ENCODE data around the gene GTF2H2C.
"Not testable (repeated sequence)": the region's sequence is repeated elsewhere in the genome, so short reads cannot be mapped to it uniquely, and the experiment has no call there.

The GTF2H2C gene

DNA sequence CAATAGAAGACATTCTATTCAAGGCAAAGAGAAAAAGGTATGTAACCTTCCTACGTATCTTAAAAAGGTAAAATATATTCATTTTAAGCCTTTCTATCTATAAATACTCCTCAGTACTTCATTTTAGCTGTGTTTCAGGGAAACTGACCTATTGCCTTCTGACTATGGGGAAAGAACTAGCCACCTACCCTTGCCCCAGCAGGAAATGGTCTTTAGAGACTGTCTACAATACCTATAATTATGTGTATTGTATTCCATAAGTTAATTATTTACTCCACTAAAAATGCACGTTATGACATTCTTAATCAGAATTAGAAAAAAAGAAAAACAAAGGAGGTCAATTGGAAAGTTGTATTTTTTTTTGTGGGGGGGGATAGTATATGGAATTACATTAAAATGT lies 6.2 kb downstream of the GTF2H2C start:
- not testable (repeated sequence) for DNase-seq (ENCODE audit: low read depth)

DNA sequence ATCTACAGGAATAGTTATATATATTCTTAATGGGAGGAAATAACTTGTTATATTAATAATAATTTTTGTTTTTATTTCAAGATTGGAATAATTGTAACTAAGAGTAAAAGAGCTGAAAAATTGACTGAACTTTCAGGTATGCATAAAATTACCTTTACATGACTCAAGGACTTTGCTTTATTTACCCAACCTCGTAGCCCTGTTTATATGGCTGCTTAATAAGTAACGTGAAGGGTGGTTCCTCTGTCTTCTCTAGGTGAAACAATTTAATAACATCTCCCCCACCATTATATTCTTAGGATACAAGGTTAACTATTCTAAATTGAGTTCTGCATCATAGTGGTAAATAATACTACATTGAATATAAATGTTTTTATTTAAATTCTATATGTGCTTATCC lies 8.1 kb downstream of the GTF2H2C start:
- not testable (repeated sequence) for DNase-seq (ENCODE audit: low read depth)

DNA sequence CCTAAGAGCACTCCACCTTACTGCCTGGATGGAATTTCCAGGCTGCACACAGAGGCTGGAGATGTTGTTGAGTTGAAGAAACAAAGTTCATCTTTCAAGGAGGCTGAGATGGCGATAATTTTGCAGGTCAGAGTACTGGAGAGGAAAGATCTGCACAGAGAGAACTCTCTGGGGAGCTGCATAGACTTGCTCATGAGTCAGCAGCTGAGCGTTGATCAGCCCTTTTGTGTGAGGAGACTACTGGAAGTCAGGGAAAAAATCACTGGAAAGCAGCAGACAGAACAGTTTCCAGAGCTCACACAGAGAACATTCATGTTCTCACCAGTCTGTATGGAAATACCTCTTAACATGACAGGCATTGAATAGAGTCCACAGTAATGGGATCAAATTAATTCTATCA lies 23.4 kb downstream of the GTF2H2C start:
- not testable (repeated sequence) for DNase-seq (ENCODE audit: low read depth)

DNA sequence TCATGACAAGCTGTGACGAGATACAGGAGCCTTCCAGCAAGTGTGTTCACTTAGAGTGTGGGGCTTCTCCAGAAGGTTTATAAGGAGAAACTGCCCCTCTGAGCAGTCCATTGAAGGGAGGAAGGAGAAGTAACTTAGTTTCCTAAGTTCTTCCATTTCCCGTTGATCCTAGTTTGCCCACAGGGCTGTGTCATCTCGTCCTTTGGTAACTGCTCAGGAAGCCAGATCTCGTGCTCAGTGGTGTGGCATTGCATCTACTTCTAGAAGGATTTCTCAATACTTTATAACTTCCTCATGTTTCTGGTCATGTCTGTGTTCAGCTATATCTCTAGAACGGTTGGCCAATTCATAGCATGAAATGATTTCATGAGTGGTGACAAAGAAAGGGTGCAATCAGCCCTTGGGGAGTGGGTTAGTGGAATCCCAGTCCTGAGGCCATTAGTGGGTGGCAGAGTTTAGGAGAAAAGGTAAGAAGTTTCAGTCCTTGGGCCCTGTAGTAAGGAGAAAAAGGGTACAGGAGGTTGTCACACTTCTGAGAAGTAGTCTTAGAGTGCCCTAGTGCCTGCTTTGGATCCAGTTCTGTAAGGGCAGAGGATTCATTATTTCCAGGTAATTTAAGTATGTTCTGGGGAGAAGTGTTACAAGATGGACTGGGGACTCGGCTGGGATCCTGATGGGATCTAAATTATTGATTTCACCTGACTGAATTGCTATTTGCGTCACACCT lies 36.3 kb downstream of the GTF2H2C start:
- not testable (repeated sequence) for DNase-seq (ENCODE audit: low read depth)

DNA sequence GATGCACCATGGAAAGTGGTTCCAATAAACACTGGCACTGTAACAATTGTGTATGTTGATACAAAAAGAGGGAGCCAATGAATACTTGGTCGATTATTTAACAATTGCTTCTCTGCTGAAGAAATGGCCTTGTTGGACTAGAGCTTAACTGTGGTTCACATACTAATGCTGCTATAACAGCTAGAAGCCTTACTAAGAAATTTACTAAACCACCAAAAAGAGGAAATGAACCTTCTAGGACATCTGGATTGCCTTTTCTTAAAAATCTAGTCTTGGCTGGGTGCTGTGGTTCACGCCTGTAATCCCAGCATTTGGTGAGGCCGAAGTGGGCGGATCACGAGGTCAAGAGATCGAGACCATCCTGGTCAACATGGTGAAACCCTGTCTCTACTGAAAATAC lies 42.0 kb downstream of the GTF2H2C start:
- DNase-seq (ENCODE audit: low read depth) = not testable (repeated sequence)

DNA sequence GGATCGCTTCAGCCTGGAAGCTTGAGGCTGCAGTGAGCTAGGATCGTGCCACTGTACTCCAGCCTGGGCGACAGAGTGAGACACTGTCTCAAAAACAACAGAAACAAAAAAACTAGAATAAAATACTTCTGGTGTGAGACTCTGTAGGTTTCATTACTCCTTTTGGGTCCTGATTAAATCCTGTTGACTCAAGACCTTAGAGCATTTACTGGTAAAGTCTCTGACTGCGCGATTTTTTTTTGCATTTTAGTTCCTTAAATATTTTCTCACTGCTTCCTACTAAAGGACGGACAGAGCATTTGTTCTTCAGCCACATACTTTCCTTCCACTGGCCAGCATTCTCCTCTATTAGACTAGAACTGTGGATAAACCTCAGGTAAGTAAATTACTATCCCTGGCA lies 46.8 kb downstream of the GTF2H2C start:
- not testable (repeated sequence) for DNase-seq (ENCODE audit: low read depth)

DNA sequence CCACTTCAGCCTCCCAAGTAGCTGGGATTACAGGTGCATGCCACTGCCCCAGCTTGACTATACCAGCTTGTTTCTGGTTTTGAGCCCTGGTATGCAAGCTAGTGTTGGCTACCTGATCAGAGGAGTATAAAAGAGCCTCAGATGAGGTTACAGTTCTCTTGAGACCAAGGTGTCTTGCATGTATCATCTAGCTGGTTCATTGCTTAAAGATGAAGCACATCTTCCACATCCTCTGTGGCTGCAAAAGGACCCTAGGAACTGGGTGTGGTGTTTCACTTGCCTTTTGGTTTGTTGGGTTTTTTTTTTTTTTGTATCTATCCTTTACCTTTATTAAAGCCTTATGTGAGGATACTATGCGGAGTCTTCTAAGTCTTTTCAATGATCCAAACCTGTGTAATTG lies 47.8 kb downstream of the GTF2H2C start:
- DNase-seq (ENCODE audit: low read depth) = not testable (repeated sequence)

DNA sequence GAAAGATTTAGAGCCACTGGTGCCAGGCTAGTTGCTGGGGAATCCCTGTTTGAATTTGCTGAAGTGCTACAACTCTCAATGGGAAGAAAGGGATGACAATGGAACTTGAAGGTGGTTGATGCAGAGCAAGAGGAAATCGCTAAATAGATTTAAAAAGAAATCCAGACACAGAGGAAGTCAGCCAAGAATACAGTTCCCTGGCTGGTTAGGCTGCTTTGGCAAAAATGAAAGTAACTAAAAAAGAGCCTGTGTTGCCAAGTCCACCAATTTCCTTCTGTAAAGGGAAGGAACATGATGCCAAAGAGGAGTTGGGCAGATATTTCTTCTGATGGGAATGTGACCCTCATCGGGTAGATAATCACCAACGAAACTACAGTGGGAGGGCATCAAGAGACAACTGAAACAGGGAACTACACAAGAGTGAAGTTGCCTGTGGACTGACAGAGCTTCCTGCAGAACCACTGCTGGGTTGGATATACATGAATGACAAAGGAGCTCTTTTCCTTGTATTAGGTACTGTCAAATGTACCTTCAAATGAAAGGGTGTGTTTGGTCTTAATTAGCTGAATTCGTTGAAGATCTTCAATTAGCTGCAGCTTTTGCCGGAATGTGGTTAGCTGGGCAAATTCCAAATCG lies 49.0 kb downstream of the GTF2H2C start:
- DNase-seq (ENCODE audit: low read depth) = not testable (repeated sequence)

DNA sequence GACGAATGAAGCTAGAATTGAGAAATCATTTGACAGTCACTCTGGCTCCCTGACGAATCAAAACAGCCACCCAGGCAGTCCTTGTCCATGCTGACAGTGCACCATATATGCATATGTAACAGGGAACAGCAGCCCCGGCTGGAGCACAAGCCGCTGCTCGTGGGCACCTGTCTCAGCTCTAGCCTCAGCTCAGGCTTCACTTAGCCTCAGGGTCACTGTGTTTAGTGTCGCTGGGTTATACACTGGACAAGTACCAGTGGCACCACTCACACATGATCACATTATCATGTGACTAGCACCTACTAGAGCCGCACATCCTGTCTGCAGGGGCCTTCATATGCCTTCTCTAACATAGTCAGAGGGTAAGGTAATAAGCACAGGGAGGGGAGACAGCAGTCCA lies 54.9 kb downstream of the GTF2H2C start:
- DNase-seq (ENCODE audit: low read depth) = not testable (repeated sequence)

DNA sequence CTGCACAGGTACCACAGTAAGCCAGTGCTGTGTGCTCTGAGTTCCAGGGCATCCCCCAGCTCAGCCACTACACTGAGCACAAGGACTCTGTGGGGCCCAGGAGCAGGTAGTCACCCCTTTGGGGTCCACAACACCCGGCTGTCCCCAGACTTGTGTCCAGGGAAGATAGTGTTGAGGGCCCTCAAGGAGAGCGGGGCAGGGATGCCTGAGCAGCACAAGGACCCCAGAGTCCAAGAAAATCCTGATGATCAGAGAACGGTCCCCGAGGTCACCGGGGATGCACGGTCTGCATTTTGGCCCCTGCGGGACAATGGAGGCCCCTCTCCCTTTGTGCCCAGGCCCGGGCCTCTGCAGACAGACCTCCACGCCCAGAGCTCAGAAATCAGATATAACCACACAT lies 71.9 kb downstream of the GTF2H2C start:
- not testable (repeated sequence) for DNase-seq (ENCODE audit: low read depth)
